HG02642 (cell line): ENCODE results near the gene S100A4.
"Not testable (repeated sequence)": the region's sequence is repeated elsewhere in the genome, so short reads cannot be mapped to it uniquely, and the experiment has no call there.

Source experiments
- ATAC-seq: cut with Tn5 transposase; IDR thresholded peaks from one replicate; pipeline ENCODE4 v1.9.1; 2021; ENCODE audit warnings: mild to moderate bottlenecking; ENCODE audit not compliant: unreplicated experiment, poor library complexity

The S100A4 gene

GRCh38 chr1:153536012-153536670 is 9.5 kb downstream of the S100A4 start:
- ATAC-seq, result peak; percentile 45

GRCh38 chr1:153535242-153536011 is 10.2 kb downstream of the S100A4 start, which contains the start of gene S100A6:
S100A6 (minus strand) TSS chr1:153535991; CDS start chr1:153535339, 652 bp downstream.
- ATAC-seq, result peak; percentile 10

- no peak for ATAC-seq
These were observed 10.7 kb downstream of the S100A4 start for GRCh38 chr1:153534925-153535241.

GRCh38 chr1:153534226-153534924 is 11.2 kb downstream of the S100A4 start:
- no peak for ATAC-seq

- ATAC-seq, result no peak
These were observed 11.9 kb downstream of the S100A4 start for GRCh38 chr1:153533689-153534201.

GRCh38 chr1:153532769-153533599 is 12.6 kb downstream of the S100A4 start:
- ATAC-seq, result no peak

GRCh38 chr1:153532181-153532580 is 13.4 kb downstream of the S100A4 start:
- no peak for ATAC-seq

GRCh38 chr1:153531638-153532037 is 14.0 kb downstream of the S100A4 start:
- no peak for ATAC-seq

- ATAC-seq, result no peak
These were observed 17.9 kb downstream of the S100A4 start for GRCh38 chr1:153527683-153528040.

- no peak for ATAC-seq
These were observed 18.5 kb downstream of the S100A4 start for GRCh38 chr1:153527023-153527682.

- ATAC-seq, result no peak
These were observed 19.5 kb downstream of the S100A4 start for GRCh38 chr1:153526132-153526543.

- ATAC-seq, result no peak
These were observed 20.4 kb downstream of the S100A4 start for GRCh38 chr1:153525088-153525728.

GRCh38 chr1:153522353-153523048 is 23.1 kb downstream of the S100A4 start:
- not testable (repeated sequence) for ATAC-seq

- ATAC-seq, result not testable (repeated sequence)
These were observed 23.8 kb downstream of the S100A4 start for GRCh38 chr1:153521808-153522207.

GRCh38 chr1:153520818-153521476 is 24.7 kb downstream of the S100A4 start:
- no peak for ATAC-seq

- not testable (repeated sequence) for ATAC-seq
These were observed 25.4 kb downstream of the S100A4 start for GRCh38 chr1:153520137-153520691.

- ATAC-seq, result no peak
These were observed 26.4 kb downstream of the S100A4 start for GRCh38 chr1:153519242-153519641.
